Stimulated activated CD8-positive, alpha-beta memory T cell treated with anti-CD3 and anti-CD28 coated beads, Interleukin-12 subunit alpha, Interleukin-12 subunit beta, amount 100 ng/mL, for 24 hours (primary cell): ENCODE results near the gene GMPPA.

Experiments
- DNase-seq: peaks from one replicate; pipeline ENCODE4 v3.0.0-alpha.2; 2020; ENCODE audit errors: extremely low read depth

GMPPA gene

DNA sequence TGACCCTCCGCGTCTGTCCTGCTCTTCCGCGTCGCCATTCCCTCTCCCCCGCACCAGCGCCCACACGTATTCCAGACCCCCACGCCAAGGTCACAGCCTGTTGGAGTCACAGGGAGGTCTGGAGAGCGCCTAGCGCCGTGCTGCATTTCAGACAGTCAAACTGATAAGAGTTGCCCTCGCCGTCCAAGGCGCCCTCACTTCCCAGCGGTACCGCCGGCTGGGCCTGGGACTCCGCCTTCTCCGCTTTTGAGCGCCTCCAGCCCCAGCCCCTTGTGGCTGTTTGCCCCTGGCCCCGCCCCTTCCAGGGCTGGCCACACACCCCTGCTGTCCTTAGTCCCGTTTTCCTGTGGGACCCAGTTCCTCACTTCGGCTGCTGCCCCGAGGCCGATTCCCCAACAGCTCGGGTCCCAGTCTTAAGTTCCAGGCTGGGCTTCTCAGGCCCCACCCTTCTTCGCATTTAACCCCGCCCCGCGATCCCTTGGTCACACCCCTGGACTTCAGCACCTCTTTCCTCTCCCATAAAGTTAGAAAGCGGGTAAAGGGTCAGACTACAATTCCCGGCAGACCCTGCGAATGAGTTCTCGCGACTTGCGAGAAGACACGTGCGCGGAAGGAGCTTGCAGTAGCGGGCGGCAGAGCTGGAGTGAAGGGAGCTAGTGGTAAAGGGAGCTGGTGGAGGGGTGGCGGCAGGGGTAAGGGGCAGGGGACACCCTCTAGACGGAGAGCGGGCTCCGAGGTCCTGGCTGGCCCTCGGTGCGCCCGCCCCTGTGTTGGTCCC, at the start of gene GMPPA:
Gene GMPPA, plus strand, starts transcription at position 612 of the 778 bp plus-strand sequence. CDS start 1,085 bp downstream, outside the sequence.
- DNase-seq, result peak; percentile 74

DNA sequence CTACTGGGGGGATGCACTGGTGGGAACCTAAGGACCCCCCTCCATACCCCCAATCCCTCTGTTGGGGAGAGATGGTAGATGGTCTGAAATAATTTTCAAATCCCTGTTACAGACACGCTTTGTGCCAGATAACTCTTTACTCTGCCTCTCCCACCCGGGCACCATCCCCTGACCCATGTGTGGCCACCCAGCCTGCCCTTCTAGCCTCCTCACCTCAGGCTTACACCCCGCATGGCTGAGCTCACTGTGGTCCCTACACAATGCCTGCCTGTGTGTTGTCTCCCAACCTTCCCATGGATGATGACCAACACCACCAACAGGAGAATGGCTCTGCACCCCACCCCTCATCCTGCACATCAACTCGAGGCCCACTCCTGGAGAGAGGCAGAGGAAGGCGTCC, 49.1 kb upstream of the GMPPA start:
- DNase-seq, result no peak

DNA sequence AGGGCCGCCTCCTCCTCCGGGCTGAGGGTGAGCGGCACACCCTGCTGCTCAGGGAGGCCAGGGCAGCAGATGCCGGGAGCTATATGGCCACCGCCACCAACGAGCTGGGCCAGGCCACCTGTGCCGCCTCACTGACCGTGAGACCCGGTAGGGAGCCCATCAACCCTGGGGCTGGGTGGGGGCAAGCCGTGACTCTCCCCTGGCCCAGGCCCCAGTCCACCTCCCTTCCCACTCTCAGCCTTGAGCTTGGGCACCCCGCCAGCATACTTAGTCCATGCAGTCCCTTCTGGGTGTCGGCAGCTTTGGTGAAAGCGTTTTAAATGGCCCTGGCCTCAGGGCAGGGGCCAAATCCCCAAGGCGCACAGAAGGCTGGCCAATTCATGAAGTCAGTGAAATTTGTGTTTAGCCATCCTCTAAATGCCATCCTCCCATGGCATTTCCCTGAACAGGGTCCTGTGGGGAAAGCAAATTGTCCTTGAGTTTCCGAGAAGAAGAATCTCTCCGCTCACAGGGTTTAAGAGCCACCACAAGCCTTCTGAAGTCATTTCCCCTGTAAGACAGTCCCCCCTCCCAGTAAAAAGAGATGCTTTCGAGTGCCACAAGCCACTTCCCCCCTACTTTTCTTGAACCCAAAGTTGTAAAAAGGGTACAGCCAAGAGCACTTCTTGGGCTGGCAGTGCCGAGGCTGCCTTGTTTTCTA, 46.9 kb upstream of the GMPPA start:
- DNase-seq, result no peak

- no peak for DNase-seq
Observed at GRCh38 chr2:219452361-219453317, 46.1 kb upstream of the GMPPA start.

DNA sequence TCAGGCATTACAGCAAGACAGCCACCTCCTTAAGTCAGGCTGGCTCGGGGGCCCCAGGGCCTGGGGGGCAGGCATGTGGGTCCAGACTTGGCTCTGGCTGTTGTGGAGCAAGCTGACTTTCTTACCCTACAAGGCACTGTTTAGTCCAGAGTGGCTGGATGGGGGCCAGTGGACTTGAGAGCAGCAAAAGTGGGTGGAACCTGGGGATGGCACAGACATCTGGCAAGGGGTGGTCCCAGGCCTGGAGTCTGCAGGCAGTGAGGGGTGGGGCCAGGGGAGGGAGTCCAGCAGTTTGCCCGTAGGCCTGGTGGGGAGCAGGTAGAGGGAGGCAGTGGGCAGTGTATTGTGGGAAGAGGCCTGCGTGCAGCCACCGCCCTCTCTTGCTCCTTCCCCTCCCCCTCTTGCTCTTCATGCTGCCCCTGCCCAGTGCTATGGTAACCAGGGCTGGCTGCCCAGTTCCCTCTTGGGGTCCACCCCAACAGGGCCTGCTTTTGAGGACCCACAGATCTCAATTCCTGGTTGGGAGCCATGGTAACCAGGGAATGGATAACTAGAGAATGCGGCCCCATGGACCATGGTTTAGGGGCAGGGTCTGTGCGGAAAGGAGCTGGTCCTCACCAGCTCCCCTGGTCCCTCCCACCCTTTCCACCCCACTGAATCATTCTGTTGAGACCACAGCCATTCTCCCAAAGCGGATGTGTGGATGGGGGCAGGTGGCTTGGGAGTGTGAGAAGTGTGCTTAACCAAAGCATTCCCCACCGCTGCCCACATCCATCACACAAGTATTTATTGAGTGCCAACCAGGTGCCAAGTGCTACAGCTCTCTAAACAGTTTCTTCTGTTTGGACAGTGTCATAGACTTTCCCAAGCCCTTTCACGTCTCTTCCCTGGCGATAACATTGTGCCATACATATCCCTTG, 44.8 kb upstream of the GMPPA start:
- no peak for DNase-seq

DNA sequence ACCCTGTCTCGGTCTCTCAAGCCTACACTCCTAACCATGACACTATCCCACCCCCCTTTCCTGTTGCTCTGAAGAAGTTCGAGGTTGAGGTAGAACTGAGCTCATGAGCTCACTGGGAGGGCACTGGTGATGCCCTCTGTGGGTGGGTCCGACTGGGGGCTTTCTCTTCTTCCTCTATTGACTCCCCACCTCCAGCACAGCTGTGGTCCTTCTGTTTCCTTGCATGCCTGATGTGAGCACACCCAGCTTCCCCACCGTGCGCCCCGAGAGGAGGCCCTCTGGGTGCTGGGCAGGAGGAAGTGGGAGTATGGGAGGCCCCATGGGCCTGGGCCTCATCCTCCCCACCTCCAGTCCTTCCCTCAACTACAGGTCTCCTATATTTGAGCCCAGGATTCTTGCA, 43.1 kb upstream of the GMPPA start:
- DNase-seq, result no peak

DNA sequence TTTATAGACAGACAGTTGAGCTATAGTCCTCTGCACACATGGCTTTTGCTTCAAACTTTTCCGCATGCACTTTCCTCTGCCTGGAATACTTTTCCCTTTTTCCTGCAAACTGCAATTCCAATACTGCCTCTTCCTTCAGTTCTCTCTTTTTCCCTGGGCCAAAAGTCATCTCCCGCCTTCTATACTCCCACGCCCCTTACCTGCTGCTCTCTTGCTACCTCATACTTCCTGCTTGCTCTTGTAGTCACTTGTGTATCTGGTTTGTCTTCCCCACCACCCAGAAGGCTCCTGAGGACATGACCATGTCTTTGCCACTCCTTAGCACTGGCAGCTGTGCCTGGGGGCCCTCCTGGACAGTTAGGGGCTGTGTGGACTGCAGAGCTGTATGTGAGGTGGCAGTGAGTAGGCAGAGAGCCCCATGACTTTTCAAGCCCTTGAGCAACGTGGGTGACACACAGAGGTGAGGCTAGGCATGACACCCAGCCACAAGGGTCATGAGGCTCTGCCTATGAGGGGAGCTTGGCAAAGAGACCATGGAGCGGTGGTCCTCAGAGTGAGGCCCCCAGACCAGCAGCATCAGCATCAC, 40.8 kb upstream of the GMPPA start:
- no peak for DNase-seq

DNA sequence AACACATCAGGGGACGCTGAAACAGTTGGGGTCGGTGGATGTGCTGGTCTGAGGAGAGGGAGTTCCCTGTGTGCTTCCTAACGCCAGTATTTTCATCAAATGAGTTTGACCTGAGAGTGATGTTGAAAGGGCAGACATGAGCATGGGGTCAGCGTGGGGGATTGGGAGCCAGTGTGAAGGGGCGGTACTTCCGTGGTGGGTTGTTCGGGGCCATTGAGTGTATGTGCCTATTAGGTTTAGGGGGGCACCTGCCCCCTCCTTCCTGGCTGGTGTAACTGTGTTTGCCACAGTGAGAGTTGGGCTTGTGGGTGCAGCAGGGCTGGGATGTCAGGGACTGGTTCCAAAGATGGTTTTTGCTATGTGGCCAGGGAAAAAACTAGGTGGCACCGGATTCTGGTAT, 39.7 kb upstream of the GMPPA start:
- DNase-seq, result no peak

DNA sequence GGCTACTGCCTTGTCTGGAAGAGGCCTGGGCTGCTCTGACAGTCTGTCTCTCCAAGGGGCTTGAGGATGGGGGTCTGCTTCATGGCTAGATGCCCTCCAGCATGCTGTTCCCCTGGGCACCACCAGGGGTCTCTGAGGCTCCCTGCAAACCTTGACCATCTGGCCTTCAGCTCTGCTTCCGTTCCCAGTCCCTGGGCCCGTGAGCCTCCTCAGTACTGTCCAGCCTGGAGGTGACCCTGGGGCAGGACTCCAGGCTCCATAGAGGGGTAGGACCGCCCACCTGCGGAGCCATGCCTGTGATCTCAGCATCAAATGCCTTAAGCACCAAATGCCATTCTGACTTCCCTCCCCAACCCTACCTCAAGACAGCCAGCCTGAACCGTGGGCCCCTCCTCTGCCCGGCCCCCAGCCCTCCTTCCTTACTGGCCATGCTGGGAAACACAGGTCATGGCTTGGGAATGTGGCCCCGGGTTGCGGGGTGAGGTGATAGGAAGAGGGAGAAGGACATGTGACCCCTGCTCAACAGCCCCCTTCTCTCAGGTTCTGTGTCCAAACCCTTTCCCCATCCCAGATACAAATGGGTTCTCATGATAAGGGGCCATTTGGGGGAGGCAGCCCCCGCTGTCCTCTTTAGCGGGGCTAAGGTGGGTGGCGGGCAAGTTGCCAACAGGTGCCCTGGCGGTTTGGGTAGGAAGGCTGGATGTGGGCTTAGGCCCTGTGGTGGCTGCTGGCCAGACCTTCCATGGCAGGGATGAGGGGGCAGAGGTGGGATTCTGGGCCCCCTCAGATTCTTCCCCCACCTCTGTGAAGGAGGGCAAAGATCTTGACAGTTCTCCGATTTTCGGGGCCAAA, 39.0 kb upstream of the GMPPA start:
- DNase-seq, result no peak

GRCh38 chr2:219460424-219460926, 38.2 kb upstream of the GMPPA start:
- no peak for DNase-seq

GRCh38 chr2:219461047-219461514, 37.6 kb upstream of the GMPPA start:
- no peak for DNase-seq

DNA sequence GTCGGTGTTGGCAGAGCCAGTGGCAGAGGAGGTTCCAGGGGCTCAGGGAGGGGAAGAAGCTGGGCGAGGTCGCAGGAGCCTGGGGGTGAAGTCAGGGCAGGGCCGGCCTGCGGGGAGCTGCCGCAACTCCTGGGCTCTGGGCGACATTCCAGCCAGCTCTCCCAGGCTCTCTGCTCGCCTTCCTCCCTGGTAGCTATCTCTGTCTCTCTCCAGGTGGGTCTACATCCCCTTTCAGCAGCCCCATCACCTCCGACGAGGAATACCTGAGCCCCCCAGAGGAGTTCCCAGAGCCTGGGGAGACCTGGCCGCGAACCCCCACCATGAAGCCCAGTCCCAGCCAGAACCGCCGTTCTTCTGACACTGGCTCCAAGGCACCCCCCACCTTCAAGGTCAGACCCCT, 37.0 kb upstream of the GMPPA start:
- DNase-seq, result no peak

DNA sequence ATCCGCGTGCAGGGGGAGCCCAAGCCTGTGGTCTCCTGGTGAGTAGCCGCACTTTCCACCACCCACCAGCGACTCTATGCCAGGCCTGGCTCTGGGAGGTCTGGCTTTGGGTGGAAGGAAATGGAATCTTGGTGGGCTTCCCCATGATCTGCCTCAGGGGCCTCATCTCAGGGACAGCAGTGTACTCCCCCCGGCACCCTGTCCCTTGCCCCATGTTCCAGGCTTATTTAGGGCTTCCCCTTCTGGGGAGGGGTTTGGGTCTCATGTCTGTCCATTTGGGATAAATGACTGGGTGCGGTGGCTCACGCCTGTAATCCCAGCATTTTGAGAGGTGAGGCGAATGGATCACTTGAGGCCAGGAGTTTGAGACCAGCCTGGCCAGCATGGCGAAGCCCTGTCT, 36.3 kb upstream of the GMPPA start:
- DNase-seq, result no peak

DNA sequence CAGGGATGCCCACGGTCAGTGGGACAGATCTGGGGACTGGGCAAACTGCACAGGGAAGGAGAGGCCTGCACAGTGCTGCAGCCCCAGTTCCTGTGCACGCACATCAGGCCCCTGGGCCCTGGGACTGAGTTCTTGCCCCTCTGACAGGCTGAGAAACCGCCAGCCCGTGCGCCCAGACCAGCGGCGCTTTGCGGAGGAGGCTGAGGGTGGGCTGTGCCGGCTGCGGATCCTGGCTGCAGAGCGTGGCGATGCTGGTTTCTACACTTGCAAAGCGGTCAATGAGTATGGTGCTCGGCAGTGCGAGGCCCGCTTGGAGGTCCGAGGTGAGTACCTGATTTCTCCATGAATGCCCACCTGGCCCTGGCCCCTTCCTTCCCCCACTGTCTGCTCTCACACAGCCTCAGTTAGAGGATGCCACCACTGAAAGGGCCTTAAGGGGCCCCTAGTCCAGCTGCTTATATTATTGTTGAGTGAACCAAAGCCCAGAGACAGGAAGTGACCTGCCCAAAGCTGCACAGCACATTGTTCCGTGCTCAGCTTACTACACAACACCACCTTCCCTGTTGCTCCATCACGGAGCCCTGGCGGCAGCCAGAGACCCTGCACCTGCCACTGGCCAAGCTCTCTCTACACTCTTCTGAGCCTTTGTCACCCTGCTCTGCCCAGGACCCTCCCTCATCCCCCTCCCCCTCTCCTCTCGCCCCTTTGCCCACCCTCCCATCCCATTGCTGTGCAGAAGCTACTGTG, 34.2 kb upstream of the GMPPA start:
- no peak for DNase-seq

DNA sequence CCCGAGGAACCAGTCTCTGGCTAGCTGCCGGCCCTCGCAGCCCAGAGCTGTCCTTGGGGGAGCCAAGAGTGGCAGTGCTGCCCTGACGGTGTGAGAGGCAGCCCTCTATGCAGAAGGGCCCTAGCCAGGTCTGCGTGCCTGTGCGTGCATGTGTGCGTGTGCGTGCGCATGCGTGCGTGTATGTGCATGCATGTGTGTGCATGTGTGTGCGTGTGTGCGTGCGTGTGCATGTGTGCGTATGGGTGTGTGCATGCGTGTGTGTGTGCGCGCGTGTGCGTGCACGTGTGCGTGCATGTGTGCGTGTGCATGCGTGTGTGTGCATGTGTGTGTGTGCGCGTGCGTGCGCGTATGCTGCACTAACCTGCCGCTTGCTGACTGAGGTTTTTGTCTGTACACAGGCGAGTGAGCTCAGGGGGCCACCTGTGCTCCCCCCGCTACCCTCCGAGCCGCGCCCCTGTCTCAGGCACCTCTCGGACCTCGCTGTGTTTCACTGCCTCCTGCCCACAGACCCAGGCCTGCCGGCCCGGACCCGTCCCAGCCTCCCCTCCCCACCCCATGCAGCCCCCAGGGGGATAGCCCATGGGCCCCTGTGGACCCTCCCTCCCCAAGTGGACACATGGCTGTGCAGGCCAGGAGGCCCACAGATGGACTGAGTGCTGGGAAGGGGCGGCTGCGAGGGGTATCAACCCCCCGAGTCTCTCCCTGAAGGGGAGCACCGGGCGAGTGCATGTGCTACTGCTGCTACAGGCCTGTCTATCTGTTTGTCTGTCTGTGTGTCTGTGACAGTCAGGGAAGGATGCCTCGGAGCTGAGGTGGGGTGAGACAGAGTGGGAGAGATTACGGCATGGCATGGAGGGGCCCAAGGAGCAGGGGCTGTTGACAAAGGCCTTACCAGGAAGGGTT, 32.8 kb upstream of the GMPPA start:
- no peak for DNase-seq

DNA sequence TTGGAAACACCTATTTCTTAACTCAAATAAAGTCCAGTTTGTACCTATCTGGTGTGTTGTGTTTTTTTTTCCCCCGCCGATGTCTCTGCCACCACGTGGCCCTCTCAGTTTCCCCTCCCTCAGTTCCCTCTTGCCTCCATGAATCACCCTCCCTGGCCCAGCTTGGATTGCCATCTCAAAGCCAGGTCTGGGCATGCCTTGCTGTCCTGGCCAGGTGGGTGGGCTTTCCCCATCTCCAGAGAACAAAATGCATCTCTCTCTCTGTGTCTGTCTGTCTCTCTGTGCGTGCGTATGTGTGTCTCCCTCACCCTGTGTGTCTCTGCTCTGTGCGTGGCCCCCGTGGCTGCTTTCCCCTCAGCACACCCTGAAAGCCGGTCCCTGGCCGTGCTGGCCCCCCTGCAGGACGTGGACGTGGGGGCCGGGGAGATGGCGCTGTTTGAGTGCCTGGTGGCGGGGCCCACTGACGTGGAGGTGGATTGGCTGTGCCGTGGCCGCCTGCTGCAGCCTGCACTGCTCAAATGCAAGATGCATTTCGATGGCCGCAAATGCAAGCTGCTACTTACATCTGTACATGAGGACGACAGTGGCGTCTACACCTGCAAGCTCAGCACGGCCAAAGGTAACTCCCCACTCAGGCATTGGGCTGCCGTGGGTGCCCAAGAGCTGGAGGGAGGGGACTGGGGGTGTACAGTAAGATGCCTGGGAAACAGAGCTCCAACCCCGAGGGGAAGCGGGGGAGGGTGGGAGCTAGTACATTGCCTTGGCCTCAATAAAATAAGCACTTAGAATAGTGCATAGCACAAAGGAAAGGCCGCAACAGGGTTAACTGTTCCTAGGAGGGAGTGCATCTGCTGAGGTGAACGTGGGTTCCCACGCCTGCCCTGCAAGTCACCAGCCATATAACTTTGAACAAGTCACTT, 31.6 kb upstream of the GMPPA start:
- DNase-seq, result no peak

DNA sequence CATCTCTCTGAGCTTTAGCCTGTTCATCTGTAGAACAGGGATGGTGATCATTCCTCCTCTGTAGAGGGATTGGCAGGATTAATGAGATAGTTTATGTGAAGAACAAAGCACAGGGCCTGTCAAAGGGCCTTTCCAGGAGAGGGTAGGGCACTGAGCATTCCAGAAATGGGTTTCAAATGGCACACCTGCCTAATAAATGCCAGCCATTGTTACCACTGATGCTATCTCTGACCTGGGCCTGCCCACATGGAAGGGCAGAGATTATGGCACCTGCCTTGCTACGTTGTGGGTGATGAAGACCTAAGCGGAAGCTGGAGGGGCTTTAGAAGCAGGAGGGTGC, 31.0 kb upstream of the GMPPA start:
- no peak for DNase-seq
